ENCODE measurements around the gene ATAD3B. TPM values are rescaled to one million over a fixed set of nuclear protein-coding genes. Genes with fewer than 3 reads are reported as not detected.
"Not testable (repeated sequence)": the region's sequence is repeated elsewhere in the genome, so short reads cannot be mapped to it uniquely, and the experiment has no call there.

Gene ATAD3B
- total RNA-seq, 6 experiments from 2014 or later: 8.9 to 15.0 (median 10.2) TPM

DNA sequence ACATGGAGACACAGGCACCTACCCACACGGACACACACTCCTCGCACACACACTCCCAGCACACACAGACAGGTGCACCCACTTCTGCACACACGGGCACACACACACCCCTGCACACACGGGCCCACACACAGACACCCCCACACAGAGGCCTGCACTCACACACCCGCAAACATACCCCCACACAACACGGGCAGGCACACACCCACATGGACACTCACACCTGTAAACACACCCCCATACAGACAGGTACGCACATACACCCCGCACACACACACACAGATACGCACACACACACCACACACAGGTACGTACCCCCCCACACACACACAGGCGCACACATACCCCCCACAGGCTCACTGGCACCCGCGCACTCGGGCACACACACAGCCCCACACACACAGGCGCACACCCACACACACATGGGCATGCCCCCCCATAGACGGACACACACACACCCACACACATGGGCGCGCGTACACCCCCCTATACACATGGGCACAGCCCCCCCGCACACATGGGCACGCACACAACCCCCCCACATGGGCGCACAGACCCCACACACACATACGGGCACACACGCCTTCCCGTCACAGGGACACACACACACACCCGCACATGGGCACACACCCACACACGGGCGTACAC is 46.5 kb downstream of the ATAD3B start:
- Histone ChIP-seq H3K27me3 (no peaks in the 10 kb centered on the region), H3K4me3 (no peak overlapping the region), H3K36me3 (peaks cover 0 to 12% (median 1%) of the 10 kb centered on the region in 4 donors), H3K4me1 (no peaks in the 10 kb centered on the region), H3K9me3 (no peaks in the 10 kb centered on the region), H3K27ac (no peak overlapping the region)
- WGBS (ENCODE audit: insufficient coverage, low coverage, low lambda C conversion rate, missing lambda C conversion rate): 91% methylated on average over 17 of the region's 28 CpGs
- intact Hi-C loops (cut with DNase I): no loop called here
- TF ChIP-seq, protein P1, sequence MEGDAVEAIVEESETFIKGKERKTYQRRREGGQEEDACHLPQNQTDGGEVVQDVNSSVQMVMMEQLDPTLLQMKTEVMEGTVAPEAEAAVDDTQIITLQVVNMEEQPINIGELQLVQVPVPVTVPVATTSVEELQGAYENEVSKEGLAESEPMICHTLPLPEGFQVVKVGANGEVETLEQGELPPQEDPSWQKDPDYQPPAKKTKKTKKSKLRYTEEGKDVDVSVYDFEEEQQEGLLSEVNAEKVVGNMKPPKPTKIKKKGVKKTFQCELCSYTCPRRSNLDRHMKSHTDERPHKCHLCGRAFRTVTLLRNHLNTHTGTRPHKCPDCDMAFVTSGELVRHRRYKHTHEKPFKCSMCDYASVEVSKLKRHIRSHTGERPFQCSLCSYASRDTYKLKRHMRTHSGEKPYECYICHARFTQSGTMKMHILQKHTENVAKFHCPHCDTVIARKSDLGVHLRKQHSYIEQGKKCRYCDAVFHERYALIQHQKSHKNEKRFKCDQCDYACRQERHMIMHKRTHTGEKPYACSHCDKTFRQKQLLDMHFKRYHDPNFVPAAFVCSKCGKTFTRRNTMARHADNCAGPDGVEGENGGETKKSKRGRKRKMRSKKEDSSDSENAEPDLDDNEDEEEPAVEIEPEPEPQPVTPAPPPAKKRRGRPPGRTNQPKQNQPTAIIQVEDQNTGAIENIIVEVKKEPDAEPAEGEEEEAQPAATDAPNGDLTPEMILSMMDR (IDR thresholded peaks at IDR 0.05): no peak
- no peak for TF ChIP-seq POLR2A (IDR thresholded peaks at IDR 0.05)
- ATAC-seq (no peak), DNase-seq (peak in 1 of 3 donors; percentile 57)

DNA sequence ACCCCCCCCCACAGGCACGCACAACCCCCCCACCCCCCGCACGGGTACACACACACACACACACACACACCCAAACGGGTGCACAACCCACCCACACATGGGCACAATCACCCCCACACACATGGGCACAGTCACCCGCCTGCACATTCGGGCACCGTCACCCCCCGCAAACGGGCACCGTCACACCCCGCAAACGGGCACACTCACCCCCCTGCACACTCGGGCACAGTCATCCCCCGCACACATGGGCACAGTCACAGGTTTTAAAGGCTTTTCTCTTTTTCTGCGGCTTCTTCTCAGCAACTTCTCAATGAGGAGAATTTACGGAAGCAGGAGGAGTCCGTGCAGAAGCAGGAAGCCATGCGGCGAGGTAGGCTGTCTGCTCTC is 47.0 kb downstream of the ATAD3B start:
- peaks cover 0 to 12% (median 1%) of the 10 kb centered on the region in 4 donors for H3K36me3 ChIP-seq
- H3K27ac ChIP-seq; H3K4me1 ChIP-seq; H3K9me3 ChIP-seq; DNase-seq; H3K27me3 ChIP-seq; intact Hi-C loops (cut with DNase I); ATAC-seq; H3K4me3 ChIP-seq: not testable (repeated sequence)
- 88% methylated on average over 10 of the region's 19 CpGs for WGBS (ENCODE audit: insufficient coverage, low coverage, low lambda C conversion rate, missing lambda C conversion rate)

DNA sequence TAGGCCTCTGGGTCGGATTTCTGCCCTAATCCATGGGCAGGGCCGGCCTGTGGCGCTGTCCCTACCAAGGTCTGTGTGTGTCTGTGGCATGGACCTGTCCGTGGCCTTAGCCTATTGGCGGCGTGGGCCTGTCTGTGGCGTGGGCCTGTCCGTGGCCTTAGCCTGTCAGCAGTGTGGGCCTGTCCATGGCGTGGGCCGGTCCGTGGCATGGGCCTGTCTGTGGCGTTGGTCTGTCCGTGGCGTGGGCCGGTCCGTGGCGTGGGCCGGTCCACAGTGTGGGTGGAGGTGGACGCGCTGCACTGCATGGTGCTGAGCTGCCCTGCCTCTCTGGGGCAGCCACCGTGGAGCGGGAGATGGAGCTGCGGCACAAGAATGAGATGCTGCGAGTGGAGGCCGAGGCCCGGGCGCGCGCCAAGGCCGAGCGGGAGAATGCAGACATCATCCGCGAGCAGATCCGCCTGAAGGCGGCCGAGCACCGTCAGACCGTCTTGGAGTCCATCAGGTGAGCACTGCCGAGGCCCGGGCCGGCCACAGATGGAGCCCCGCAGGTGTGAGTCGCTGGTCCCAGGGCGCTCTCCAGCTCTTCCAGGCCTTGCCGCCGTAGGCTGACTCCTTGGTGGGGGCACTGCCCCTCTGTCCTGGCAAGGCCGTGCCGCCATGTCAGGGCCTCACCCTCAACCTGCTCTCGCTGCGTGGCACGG is 48.4 kb downstream of the ATAD3B start:
- H3K27me3 ChIP-seq; H3K4me1 ChIP-seq; H3K27ac ChIP-seq; DNase-seq; intact Hi-C loops (cut with DNase I); ATAC-seq; H3K9me3 ChIP-seq; H3K4me3 ChIP-seq: not testable (repeated sequence)
- no CpG with 5 or more reads among the region's 51 CpGs for WGBS (ENCODE audit: insufficient coverage, low coverage, low lambda C conversion rate, missing lambda C conversion rate)
- H3K36me3 ChIP-seq: peaks cover 0 to 12% (median 1%) of the 10 kb centered on the region in 4 donors

- no peaks in the 10 kb centered on the region for H3K9me3 ChIP-seq
- TF ChIP-seq, protein P1 (IDR thresholded peaks at IDR 0.05): no peak
- TF ChIP-seq POLR2A (IDR thresholded peaks at IDR 0.05): no peak
- H3K27ac ChIP-seq: no peak overlapping the region
- intact Hi-C loops (cut with DNase I): no loop called here
- whole genome bisulfite sequencing (ENCODE audit: insufficient coverage, low coverage, low lambda C conversion rate, missing lambda C conversion rate): 100% methylated on average over 1 of the region's 19 CpGs
- H3K4me3 ChIP-seq: no peak overlapping the region
- no peaks in the 10 kb centered on the region for H3K27me3 ChIP-seq
- H3K4me1 ChIP-seq: no peaks in the 10 kb centered on the region
- no peak for ATAC-seq
- DNase-seq: no peak
- H3K36me3 ChIP-seq: peaks cover 0 to 12% (median 1%) of the 10 kb centered on the region in 4 donors
These were observed 49.8 kb downstream of the ATAD3B start for GRCh38 chr1:1521331-1521730.

GRCh38 chr1:1522536-1522935 is 51.0 kb downstream of the ATAD3B start:
- intact Hi-C loops (cut with DNase I); ATAC-seq; H3K27me3 ChIP-seq; DNase-seq; H3K9me3 ChIP-seq; H3K4me1 ChIP-seq; H3K36me3 ChIP-seq; H3K27ac ChIP-seq; H3K4me3 ChIP-seq: not testable (repeated sequence)
- WGBS (ENCODE audit: insufficient coverage, low coverage, low lambda C conversion rate, missing lambda C conversion rate): no CpG with 5 or more reads among the region's 30 CpGs

- H3K27ac ChIP-seq; intact Hi-C loops (cut with DNase I); ATAC-seq; DNase-seq; H3K9me3 ChIP-seq; H3K4me1 ChIP-seq; H3K4me3 ChIP-seq; H3K27me3 ChIP-seq: not testable (repeated sequence)
- H3K36me3 ChIP-seq: peaks cover 0 to 15% (median 1%) of the 10 kb centered on the region in 4 donors
- WGBS (ENCODE audit: insufficient coverage, low coverage, low lambda C conversion rate, missing lambda C conversion rate): 93% methylated on average over 8 of the region's 31 CpGs
These were observed 51.7 kb downstream of the ATAD3B start for GRCh38 chr1:1523226-1523625.

- H3K9me3 ChIP-seq; intact Hi-C loops (cut with DNase I); H3K4me1 ChIP-seq; DNase-seq; ATAC-seq; H3K27me3 ChIP-seq; H3K27ac ChIP-seq; H3K4me3 ChIP-seq: not testable (repeated sequence)
- peaks cover 0 to 16% (median 1%) of the 10 kb centered on the region in 4 donors for H3K36me3 ChIP-seq
- 92% methylated on average over 8 of the region's 17 CpGs for WGBS (ENCODE audit: insufficient coverage, low coverage, low lambda C conversion rate, missing lambda C conversion rate)
These were observed 52.1 kb downstream of the ATAD3B start for GRCh38 chr1:1523651-1524050.

DNA sequence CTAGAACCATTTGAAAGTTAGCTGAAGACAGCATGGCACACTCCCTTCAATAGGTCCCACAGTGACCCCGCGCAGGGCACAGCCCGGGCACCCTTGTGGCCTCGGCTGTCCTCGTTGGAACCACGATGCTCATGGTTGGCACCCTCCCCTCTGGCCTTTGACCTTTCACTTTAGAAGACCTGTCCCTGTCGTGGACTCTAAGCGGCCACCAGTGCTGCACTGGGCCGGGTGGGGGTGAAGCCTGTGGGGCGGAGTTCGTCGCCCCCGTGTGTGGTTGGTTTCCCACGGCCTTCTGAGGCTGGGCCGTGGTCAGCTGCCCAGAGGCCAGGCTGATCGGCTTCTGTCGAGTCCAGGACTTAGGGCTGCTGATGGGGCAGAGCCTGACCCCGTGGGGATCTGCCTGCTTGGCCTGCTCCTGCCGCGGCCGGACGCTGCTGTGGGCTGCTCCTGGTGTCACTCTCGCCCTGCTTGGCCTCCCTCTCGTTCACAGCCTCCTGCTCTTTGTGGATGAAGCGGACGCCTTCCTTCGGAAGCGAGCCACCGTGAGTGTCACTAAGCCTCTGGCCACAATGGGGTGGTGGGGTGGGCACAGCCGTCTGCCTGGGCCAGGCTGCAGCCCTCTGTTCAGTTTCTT is 53.3 kb downstream of the ATAD3B start:
- intact Hi-C loops (cut with DNase I); H3K4me3 ChIP-seq; H3K9me3 ChIP-seq; H3K27me3 ChIP-seq; H3K27ac ChIP-seq; H3K4me1 ChIP-seq: not testable (repeated sequence)
- WGBS (ENCODE audit: insufficient coverage, low coverage, low lambda C conversion rate, missing lambda C conversion rate): 94% methylated on average over 6 of the region's 30 CpGs
- DNase-seq (peak in 1 of 3 donors; percentile 77), ATAC-seq (peak; percentile 53 to 82 (median 73))
- H3K36me3 ChIP-seq: peaks cover 0 to 19% (median 1%) of the 10 kb centered on the region in 4 donors

DNA sequence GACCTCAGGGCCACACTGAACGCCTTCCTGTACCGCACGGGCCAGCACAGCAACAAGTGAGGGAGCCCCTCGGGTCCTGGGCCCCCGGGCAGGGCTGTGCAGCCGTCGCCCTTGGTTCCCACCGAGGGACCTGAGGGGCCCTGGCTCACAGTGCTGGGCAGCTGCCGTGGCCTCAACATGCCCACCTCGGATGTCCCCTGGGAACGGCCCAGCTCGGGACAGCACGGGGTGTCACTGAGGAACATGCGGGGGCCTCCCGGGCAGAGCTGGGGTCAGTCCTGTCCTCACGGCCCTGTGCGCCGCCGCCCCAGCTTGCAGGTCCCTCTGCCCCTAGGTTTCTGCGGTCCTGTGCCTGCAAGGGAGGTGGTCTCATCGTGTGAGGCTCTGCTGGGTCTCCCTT is 54.9 kb downstream of the ATAD3B start:
- H3K4me3 ChIP-seq; DNase-seq; H3K27ac ChIP-seq; ATAC-seq; intact Hi-C loops (cut with DNase I); H3K9me3 ChIP-seq; H3K27me3 ChIP-seq; H3K4me1 ChIP-seq: not testable (repeated sequence)
- no CpG with 5 or more reads among the region's 21 CpGs for WGBS (ENCODE audit: insufficient coverage, low coverage, low lambda C conversion rate, missing lambda C conversion rate)
- peaks cover 0 to 12% (median 0%) of the 10 kb centered on the region in 4 donors for H3K36me3 ChIP-seq

Data from right lobe of liver (tissue), 6 donors.